Neuronal stem cell (in vitro differentiated cells): ENCODE measurements around the gene CATSPERD.
A peak's percentile ranks its signal among the peaks of the same experiment; 100 is the strongest.
"Not testable (repeated sequence)": the region's sequence is repeated elsewhere in the genome, so short reads cannot be mapped to it uniquely, and the experiment has no call there.

Source experiments
- DNase-seq: peaks from one replicate; pipeline ENCODE4 v3.0.0-alpha.2; 2013; ENCODE audit warnings: low spot score
- H2AFZ ChIP-seq: one replicate; pipeline ENCODE4 v1.6.1; 2013; ENCODE audit warnings: mild to moderate bottlenecking, low read length, inconsistent platforms
- H2AK5ac ChIP-seq: 2 replicates; pipeline ENCODE4 v1.6.1; 2013; ENCODE audit warnings: low read depth, mild to moderate bottlenecking, inconsistent platforms, low read length, moderate library complexity, mixed read lengths
- H2BK120ac ChIP-seq: 2 replicates; pipeline ENCODE4 v1.6.1; 2013; ENCODE audit warnings: low read depth, mild to moderate bottlenecking, inconsistent platforms, low read length, moderate library complexity, mixed read lengths
- H2BK12ac ChIP-seq: one replicate; pipeline ENCODE4 v1.6.1; 2013; ENCODE audit warnings: low read length, inconsistent platforms
- H2BK15ac ChIP-seq: 2 replicates; pipeline ENCODE4 v1.6.1; 2013; ENCODE audit warnings: mild to moderate bottlenecking, low read length, inconsistent platforms, mixed read lengths
- H2BK5ac ChIP-seq: one replicate; pipeline ENCODE4 v1.6.1; 2013; ENCODE audit warnings: inconsistent platforms, mild to moderate bottlenecking, low read length, moderate library complexity
- H3K14ac ChIP-seq: one replicate; pipeline ENCODE4 v1.6.1; 2013; ENCODE audit warnings: low read length, inconsistent platforms
- H3K18ac ChIP-seq: 2 replicates; pipeline ENCODE4 v1.6.1; 2013; ENCODE audit warnings: low read length, inconsistent platforms
- H3K23ac ChIP-seq: 2 replicates; pipeline ENCODE4 v1.6.1; 2013; ENCODE audit warnings: low read depth, mild to moderate bottlenecking, mixed read lengths, low read length, inconsistent platforms; ENCODE audit not compliant: poor library complexity
- H3K27ac ChIP-seq: replicated peaks from 3 replicates; pipeline ENCODE4 v1.5.1; 2013; ENCODE audit warnings: low read length, inconsistent platforms
- H3K27me3 ChIP-seq, 3 experiments: 2 replicates each; pipeline ENCODE4 v1.6.1; 2013; ENCODE audit warnings: low read length in 3 of 3, mild to moderate bottlenecking in 2 of 3, inconsistent platforms in 1 of 3, low read depth in 1 of 3, mixed read lengths in 1 of 3, moderate library complexity in 1 of 3; ENCODE audit not compliant: control insufficient read depth in 3 of 3, insufficient read depth in 3 of 3
- H3K36me3 ChIP-seq, 2 donors: replicated peaks in 1 of 2; 2 replicates each; pipeline ENCODE4 v1.6.1; 2013; ENCODE audit warnings: low read length in 2 of 2; ENCODE audit not compliant: control insufficient read depth in 2 of 2, insufficient read depth in 2 of 2
- H3K4ac ChIP-seq: 2 replicates; pipeline ENCODE4 v1.6.1; 2013; ENCODE audit warnings: inconsistent platforms, mild to moderate bottlenecking, low read length, moderate library complexity
- H3K4me1 ChIP-seq, 2 donors: 1 replicate in 1 of 2; 2 replicates in 1 of 2; pipeline ENCODE4 v1.6.1; 2013; ENCODE audit warnings: low read length in 2 of 2, low read depth in 1 of 2; ENCODE audit not compliant: control insufficient read depth in 2 of 2, insufficient read depth in 1 of 2
- H3K4me2 ChIP-seq: one replicate; pipeline ENCODE4 v1.6.1; 2013; ENCODE audit warnings: mild to moderate bottlenecking, low read length, inconsistent platforms; ENCODE audit not compliant: insufficient read depth, poor library complexity, severe bottlenecking
- H3K4me3 ChIP-seq, 2 donors: 2 replicates each; pipeline ENCODE4 v1.5.1; 2013; ENCODE audit warnings: low read length in 2 of 2, mild to moderate bottlenecking in 2 of 2, inconsistent platforms in 1 of 2, moderate library complexity in 1 of 2
- H3K79me1 ChIP-seq: one replicate; pipeline ENCODE4 v1.6.1; 2013; ENCODE audit warnings: low read depth, mild to moderate bottlenecking, inconsistent platforms, low read length, moderate library complexity
- H3K9ac ChIP-seq: one replicate; pipeline ENCODE4 v1.6.1; 2013; ENCODE audit warnings: mild to moderate bottlenecking, low read depth, low read length, inconsistent platforms; ENCODE audit not compliant: poor library complexity
- H3K9me3 ChIP-seq, 2 donors: replicated peaks in 1 of 2; 2 replicates each; pipeline versions ENCODE3 to v1.6.1; 2013; ENCODE audit warnings: low read length in 2 of 2, mild to moderate bottlenecking in 2 of 2, inconsistent platforms in 1 of 2, low read depth in 1 of 2, mixed read lengths in 1 of 2, moderate library complexity in 1 of 2; ENCODE audit not compliant: control insufficient read depth in 2 of 2, insufficient read depth in 1 of 2
- H4K8ac ChIP-seq: one replicate; pipeline ENCODE4 v1.6.1; 2013; ENCODE audit warnings: low read depth, mild to moderate bottlenecking, inconsistent platforms, low read length, moderate library complexity
- H4K91ac ChIP-seq: one replicate; pipeline ENCODE4 v1.6.1; 2013; ENCODE audit warnings: low read length, low read depth, mild to moderate bottlenecking, inconsistent platforms; ENCODE audit not compliant: poor library complexity
- WGBS, 2 donors: extraction: QIAGEN DNeasy Blood & Tissue Kit; methylation state at CpG; one replicate each; pipeline ENCODE4 v1.1.7; 2013; ENCODE audit warnings: missing lambda C conversion rate in 2 of 2, mixed read lengths in 1 of 2; ENCODE audit not compliant: insufficient read length in 2 of 2, insufficient replicate concordance in 1 of 2; ENCODE audit errors: extremely low coverage in 2 of 2; 5-methylcytosine and 5-hydroxymethylcytosine counted together

Gene CATSPERD

DNA sequence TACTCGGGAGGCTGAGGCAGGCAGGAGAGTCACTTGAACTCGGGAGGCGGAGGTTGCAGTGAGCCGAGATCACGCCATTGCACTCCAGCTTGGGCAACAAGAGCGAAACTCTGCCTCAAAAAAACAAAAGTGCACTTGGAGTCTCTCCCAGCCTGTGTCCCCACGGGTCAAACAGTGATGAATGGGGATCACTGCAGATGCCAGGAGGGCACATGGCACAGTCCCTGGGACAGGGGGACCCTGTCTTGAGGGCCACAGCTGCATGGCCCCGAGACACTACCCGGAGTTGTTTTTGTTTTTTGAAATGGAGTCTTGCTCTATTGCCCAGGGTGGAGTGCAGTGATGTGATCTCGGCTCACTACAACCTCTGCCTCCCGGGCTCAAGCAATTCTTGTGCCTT, 60.5 kb downstream of the CATSPERD start:
- not testable (repeated sequence) for H2BK120ac ChIP-seq, H3K4me1 ChIP-seq, H3K9ac ChIP-seq, H3K4ac ChIP-seq, H3K27me3 ChIP-seq, H2AFZ ChIP-seq, H3K27ac ChIP-seq, H4K8ac ChIP-seq, H2BK15ac ChIP-seq, H3K23ac ChIP-seq, DNase-seq, H4K91ac ChIP-seq, H3K79me1 ChIP-seq, H3K4me3 ChIP-seq, H3K18ac ChIP-seq, H3K4me2 ChIP-seq, H2BK5ac ChIP-seq, H3K9me3 ChIP-seq, H2AK5ac ChIP-seq, H2BK12ac ChIP-seq, H3K14ac ChIP-seq
- peaks cover 3 to 24% of the 10 kb centered on the region in 2 donors for H3K36me3 ChIP-seq
- no CpG with 5 or more reads among the region's 11 CpGs for WGBS, 2 donors

DNA sequence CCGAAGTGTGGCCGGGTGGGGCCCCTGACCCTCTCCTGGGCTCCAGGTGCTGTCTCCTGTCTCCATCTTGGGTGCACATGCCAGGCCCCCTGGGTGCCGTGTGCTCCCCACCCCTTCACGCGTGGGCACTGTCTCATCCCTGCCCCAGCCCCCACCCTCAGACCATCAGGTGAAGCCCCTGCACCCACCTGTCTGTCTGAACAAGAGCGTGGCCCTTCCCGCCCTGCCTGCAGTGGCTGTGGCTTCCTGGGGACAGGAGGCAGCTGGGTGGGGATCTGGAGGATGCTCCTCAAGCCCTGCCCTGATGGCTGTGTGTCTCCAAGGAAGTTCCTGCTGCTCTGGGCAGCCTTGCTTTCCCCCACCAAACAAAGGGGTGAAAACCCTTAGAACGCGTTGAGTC, 61.9 kb downstream of the CATSPERD start:
- no peak overlapping the region for H3K18ac ChIP-seq

DNA sequence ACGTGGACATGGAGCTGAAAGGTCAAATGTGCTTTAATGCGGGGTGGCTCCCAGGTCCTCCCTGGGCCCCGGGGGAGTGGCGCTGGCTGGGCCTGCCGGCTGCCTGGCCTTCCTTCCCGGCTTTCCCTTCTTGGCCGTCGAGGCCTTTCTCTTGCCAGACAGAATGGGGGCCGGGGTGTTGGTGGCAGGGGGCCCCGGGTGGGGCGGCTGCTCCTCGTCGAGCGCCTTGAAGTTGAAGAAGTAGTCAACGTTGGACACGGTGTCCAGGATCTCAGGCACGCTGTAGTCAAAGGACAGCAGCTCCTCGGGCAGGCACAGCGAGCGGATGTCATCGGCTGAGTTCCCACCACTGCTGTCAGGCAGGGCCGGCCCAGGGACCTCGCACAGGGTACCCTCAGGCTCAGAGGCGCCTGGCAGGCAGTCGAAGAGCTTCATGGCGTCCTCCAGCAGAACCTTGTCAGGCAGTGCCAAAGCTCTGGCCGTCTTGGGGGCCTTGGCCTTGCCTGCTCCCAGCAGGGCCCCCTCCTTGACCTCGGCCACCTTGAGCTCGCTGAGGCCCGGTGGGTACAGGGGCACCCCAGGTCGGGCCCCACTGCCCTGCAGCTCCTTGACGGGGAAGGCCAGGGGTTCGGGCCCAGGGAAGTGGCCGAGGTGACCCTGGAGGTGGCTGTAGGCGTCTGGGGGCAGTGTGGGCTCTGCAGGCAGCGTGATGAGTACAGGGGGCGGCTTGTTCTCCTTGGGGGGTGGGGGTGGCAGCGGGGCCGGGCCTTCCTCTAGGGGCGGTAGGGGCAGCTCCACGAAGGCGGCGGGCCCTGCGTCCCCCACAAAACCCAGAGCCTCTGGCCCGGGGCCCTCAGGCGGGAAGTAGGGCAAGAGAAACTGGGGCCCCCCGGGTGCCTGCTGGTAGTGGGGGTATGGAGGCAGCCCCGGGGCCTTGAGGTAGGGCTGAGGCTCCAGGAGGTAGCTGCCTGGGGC, 62.8 kb downstream of the CATSPERD start:
- peaks cover 7% of the 10 kb centered on the region for H3K79me1 ChIP-seq
- H3K18ac ChIP-seq: no peak overlapping the region
- no peak overlapping the region for H3K4me2 ChIP-seq
- no CpG with 5 or more reads among the region's 48 CpGs for WGBS, 2 donors
- H3K4me1 ChIP-seq: no peaks in the 10 kb centered on the region
- no peaks in the 10 kb centered on the region for H3K27me3 ChIP-seq
- no peak overlapping the region for H4K8ac ChIP-seq
- no peak overlapping the region for H2AK5ac ChIP-seq
- no peak overlapping the region for H3K4ac ChIP-seq
- no peak overlapping the region for H2BK120ac ChIP-seq
- peaks cover 25 to 47% of the 10 kb centered on the region in 2 donors for H3K36me3 ChIP-seq
- DNase-seq: no peak
- no peak overlapping the region for H3K14ac ChIP-seq
- no peak overlapping the region for H3K27ac ChIP-seq
- no peak overlapping the region for H4K91ac ChIP-seq
- no peak overlapping the region for H2BK15ac ChIP-seq
- H3K9me3 ChIP-seq: no peaks in the 10 kb centered on the region
- no peak overlapping the region for H2BK12ac ChIP-seq
- H3K23ac ChIP-seq: no peak overlapping the region
- H2AFZ ChIP-seq: no peak overlapping the region
- H3K9ac ChIP-seq: no peak overlapping the region
- no peak overlapping the region for H2BK5ac ChIP-seq
- H3K4me3 ChIP-seq: no peak overlapping the region

More for the DNA sequence above, 61.9 kb downstream of the CATSPERD start:
- no peaks in the 10 kb centered on the region for H3K27me3 ChIP-seq
- WGBS, 2 donors: no CpG with 5 or more reads among the region's 9 CpGs
- no peak overlapping the region for H3K4ac ChIP-seq
- H2BK15ac ChIP-seq: no peak overlapping the region
- H3K4me2 ChIP-seq: no peak overlapping the region
- H2AK5ac ChIP-seq: peak overlapping the region; percentile 46
- no peak overlapping the region for H3K14ac ChIP-seq
- H4K8ac ChIP-seq: no peak overlapping the region
- peak overlapping the region; percentile 39 for H2BK5ac ChIP-seq
- H2BK120ac ChIP-seq: no peak overlapping the region
- DNase-seq: no peak
- peaks cover 16 to 38% of the 10 kb centered on the region in 2 donors for H3K36me3 ChIP-seq
- H2BK12ac ChIP-seq: no peak overlapping the region
- no peak overlapping the region for H2AFZ ChIP-seq
- no peak overlapping the region for H3K4me3 ChIP-seq
- peak overlapping the region; percentile 4 for H3K9ac ChIP-seq
- no peak overlapping the region for H3K23ac ChIP-seq
- peaks cover 6% of the 10 kb centered on the region for H3K79me1 ChIP-seq
- no peak overlapping the region for H3K27ac ChIP-seq
- H3K4me1 ChIP-seq: no peaks in the 10 kb centered on the region
- no peaks in the 10 kb centered on the region for H3K9me3 ChIP-seq
- H4K91ac ChIP-seq: no peak overlapping the region

DNA sequence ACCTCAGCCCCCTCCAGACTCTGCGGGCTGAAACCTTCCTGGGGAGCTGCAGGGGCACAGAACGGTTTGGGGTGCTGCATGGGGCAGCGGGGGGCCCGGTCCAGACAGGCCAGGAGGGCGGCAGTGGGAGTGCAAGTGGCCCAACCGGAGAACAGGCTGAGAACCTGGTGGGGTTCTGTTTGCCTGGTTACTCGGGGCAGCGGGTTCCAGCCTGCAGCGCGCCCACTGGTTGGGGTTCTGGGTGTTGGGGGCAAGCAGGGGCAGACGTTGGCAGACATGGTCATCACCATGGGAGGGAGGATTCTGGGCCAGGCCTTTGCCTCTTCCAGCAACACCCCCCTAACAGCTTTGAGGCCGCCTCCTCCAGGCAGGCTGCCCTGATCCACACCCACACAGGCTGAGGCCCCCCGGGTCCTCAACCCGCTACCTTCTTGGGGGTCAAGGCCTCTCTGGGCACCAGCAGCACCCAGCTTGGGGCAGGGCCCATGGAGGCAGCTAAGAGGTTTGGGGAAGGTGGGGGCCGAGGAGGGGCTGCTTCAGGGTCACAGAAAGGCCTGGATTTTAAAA, 64.2 kb downstream of the CATSPERD start, which contains the start of gene PRR22:
TSS of gene PRR22 (minus strand) at position 166 of the 567 bp plus-strand sequence. CDS start at position 80, 86 bp downstream.
- Histone ChIP-seq H3K18ac (no peak within 1 kb of the TSS), H3K27ac (no peak within 1 kb of the TSS), H3K79me1 (peaks cover 12% of the 10 kb centered on the region), H2BK12ac (no peak within 1 kb of the TSS), H3K9me3 (no peaks in the 10 kb centered on the region), H3K4ac (no peak within 1 kb of the TSS), H2AK5ac (no peak within 1 kb of the TSS), H3K36me3 (peaks cover 35 to 61% of the 10 kb centered on the region in 2 donors), H4K91ac (no peak within 1 kb of the TSS), H4K8ac (no peak within 1 kb of the TSS), H2BK120ac (no peak within 1 kb of the TSS), H3K4me2 (no peak within 1 kb of the TSS), H2BK5ac (no peak within 1 kb of the TSS), H3K14ac (no peak within 1 kb of the TSS), H3K4me1 (no peaks in the 10 kb centered on the region), H2AFZ (no peak within 1 kb of the TSS), H3K27me3 (no peaks in the 10 kb centered on the region), H3K23ac (peak within 1 kb of the TSS; percentile 73), H3K4me3 (no peak within 1 kb of the TSS), H2BK15ac (no peak within 1 kb of the TSS), H3K9ac (no peak within 1 kb of the TSS)
- DNase-seq: no peak
- WGBS, 2 donors: no CpG with 5 or more reads among the region's 15 CpGs
